HG03066 (cell line): ENCODE results near the gene ADCY3.

Experiments used
- ATAC-seq: cut with Tn5 transposase; IDR thresholded peaks from one replicate; pipeline ENCODE4 v1.9.1; 2021; ENCODE audit warnings: low read depth; ENCODE audit not compliant: unreplicated experiment

ADCY3 gene

GRCh38 chr2:24833821-24834732 lies 86.0 kb downstream of the ADCY3 start:
- ATAC-seq: no peak

GRCh38 chr2:24832931-24833701 lies 86.9 kb downstream of the ADCY3 start:
- no peak for ATAC-seq

GRCh38 chr2:24832521-24832920 lies 87.5 kb downstream of the ADCY3 start:
- no peak for ATAC-seq

- no peak for ATAC-seq
These were observed 88.0 kb downstream of the ADCY3 start for GRCh38 chr2:24832073-24832461.

- ATAC-seq: no peak
These were observed 88.6 kb downstream of the ADCY3 start for GRCh38 chr2:24831221-24832072.

GRCh38 chr2:24830786-24831185 lies 89.3 kb downstream of the ADCY3 start:
- ATAC-seq: no peak

GRCh38 chr2:24830351-24830750 lies 89.7 kb downstream of the ADCY3 start:
- ATAC-seq: no peak

- ATAC-seq: no peak
These were observed 91.6 kb downstream of the ADCY3 start for GRCh38 chr2:24828238-24828996.

GRCh38 chr2:24827321-24828237 lies 92.5 kb downstream of the ADCY3 start:
- ATAC-seq: peak; percentile 90

- ATAC-seq: no peak
These were observed 93.3 kb downstream of the ADCY3 start for GRCh38 chr2:24826773-24827145.

- ATAC-seq: no peak
These were observed 93.9 kb downstream of the ADCY3 start for GRCh38 chr2:24825883-24826772.

- ATAC-seq: no peak
These were observed 94.8 kb downstream of the ADCY3 start for GRCh38 chr2:24824966-24825882.

- ATAC-seq: no peak
These were observed 95.9 kb downstream of the ADCY3 start for GRCh38 chr2:24824071-24824588.

- ATAC-seq: no peak
These were observed 97.9 kb downstream of the ADCY3 start for GRCh38 chr2:24822049-24822706.

- no peak for ATAC-seq
These were observed 98.6 kb downstream of the ADCY3 start for GRCh38 chr2:24821433-24821891.
